SK-N-MC (cell line): ENCODE data around the gene HNRNPF.

Source experiments
- DNase-seq: peaks from one replicate; pipeline ENCODE4 v3.0.0-alpha.2; 2011; ENCODE audit warnings: low read depth, low spot score
- H3K27ac ChIP-seq: fragments of 200-600 bp; sonication (generic); 2 replicates; pipeline ENCODE4 v1.5.1; 2016; ENCODE audit warnings: mixed run types
- H3K36me3 ChIP-seq: fragments of 200-600 bp; sonication (generic); 2 replicates; pipeline ENCODE4 v1.6.1; 2017; ENCODE audit warnings: antibody characterized with exemption, low read length, mixed read lengths; ENCODE audit not compliant: insufficient read depth
- H3K4me3 ChIP-seq: fragments of 200-600 bp; sonication (generic); 2 replicates; pipeline ENCODE4 v1.5.1; 2016
- H3K9ac ChIP-seq: fragments of 200-600 bp; sonication (generic); 2 replicates; pipeline ENCODE4 v1.8.0; 2017; ENCODE audit warnings: mixed run types, mixed read lengths; ENCODE audit not compliant: insufficient read length
- H3K9me3 ChIP-seq: fragments of 200-600 bp; sonication (generic); 2 replicates; pipeline ENCODE4 v1.6.1; 2017; ENCODE audit warnings: low read depth, mild to moderate bottlenecking, antibody characterized with exemption, low read length, moderate library complexity, mixed read lengths
- EZH2 ChIP-seq: fragments of 200-600 bp; sonication (generic); IDR thresholded peaks from one replicate; pipeline ENCODE4 v1.6.1; 2017; ENCODE audit warnings: antibody characterized with exemption
- FOXP2 ChIP-seq: optimal IDR thresholded peaks from 2 replicates; pipeline ENCODE3; 2011; ENCODE audit warnings: mild to moderate bottlenecking, moderate library complexity; ENCODE audit not compliant: insufficient read depth; ENCODE audit errors: extremely low read length, control extremely low read depth
- POLR2AphosphoS5 ChIP-seq: IDR thresholded peaks from 2 replicates; pipeline ENCODE4 v1.6.1; 2012; ENCODE audit warnings: mild to moderate bottlenecking, low read depth, low read length, borderline replicate concordance

The HNRNPF gene

GRCh38 chr10:43376828-43377423, 32.1 kb downstream of the HNRNPF start:
- no peak for DNase-seq
- no peak overlapping the region for H3K27ac ChIP-seq

GRCh38 chr10:43376046-43376635, 32.8 kb downstream of the HNRNPF start:
- H3K27ac ChIP-seq: no peak overlapping the region
- DNase-seq: no peak
- TF ChIP-seq POLR2AphosphoS5 (no peak), EZH2 (no peak), FOXP2 (no peak)

More at GRCh38 chr10:43376828-43377423, 32.1 kb downstream of the HNRNPF start:
- Histone ChIP-seq H3K36me3 (no peaks in the 10 kb centered on the region), H3K9ac (no peak overlapping the region), H3K4me3 (no peak overlapping the region), H3K9me3 (no peaks in the 10 kb centered on the region)
- TF ChIP-seq FOXP2 (no peak), POLR2AphosphoS5 (no peak), EZH2 (no peak)

GRCh38 chr10:43375401-43376020, 33.5 kb downstream of the HNRNPF start:
- DNase-seq: no peak
- no peak overlapping the region for H3K27ac ChIP-seq
- no peak overlapping the region for H3K9ac ChIP-seq
- no peaks in the 10 kb centered on the region for H3K36me3 ChIP-seq
- TF ChIP-seq POLR2AphosphoS5: no peak
- no peak for TF ChIP-seq EZH2
- TF ChIP-seq FOXP2: no peak
- no peaks in the 10 kb centered on the region for H3K9me3 ChIP-seq
- no peak overlapping the region for H3K4me3 ChIP-seq

More at GRCh38 chr10:43376046-43376635, 32.8 kb downstream of the HNRNPF start:
- no peak overlapping the region for H3K9ac ChIP-seq
- no peaks in the 10 kb centered on the region for H3K36me3 ChIP-seq
- H3K4me3 ChIP-seq: no peak overlapping the region
- H3K9me3 ChIP-seq: no peaks in the 10 kb centered on the region

DNA sequence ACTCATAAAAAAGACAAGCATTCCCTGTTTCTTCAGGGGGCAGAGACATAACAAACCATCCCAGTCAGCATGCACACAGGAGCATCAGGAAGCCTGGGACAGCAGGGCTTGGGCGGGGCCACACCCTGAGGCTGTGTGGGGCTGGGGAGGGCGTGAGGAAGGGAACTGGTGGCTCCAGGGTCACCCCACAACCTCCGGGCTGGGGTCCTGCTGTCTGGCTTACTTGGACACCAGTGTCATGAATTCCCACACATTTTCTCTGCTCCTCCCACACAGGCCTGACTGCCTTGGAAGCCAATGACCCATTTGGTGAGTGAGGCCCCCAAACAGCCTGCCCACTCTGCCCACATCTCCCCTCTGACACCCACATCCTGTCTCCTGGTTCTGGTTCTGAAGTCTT, 34.8 kb downstream of the HNRNPF start:
- no peak for DNase-seq
- Histone ChIP-seq H3K9me3 (no peaks in the 10 kb centered on the region), H3K9ac (no peak overlapping the region), H3K27ac (no peak overlapping the region), H3K36me3 (no peaks in the 10 kb centered on the region), H3K4me3 (no peak overlapping the region)
- no peak for TF ChIP-seq FOXP2
- no peak for TF ChIP-seq POLR2AphosphoS5
- no peak for TF ChIP-seq EZH2

DNA sequence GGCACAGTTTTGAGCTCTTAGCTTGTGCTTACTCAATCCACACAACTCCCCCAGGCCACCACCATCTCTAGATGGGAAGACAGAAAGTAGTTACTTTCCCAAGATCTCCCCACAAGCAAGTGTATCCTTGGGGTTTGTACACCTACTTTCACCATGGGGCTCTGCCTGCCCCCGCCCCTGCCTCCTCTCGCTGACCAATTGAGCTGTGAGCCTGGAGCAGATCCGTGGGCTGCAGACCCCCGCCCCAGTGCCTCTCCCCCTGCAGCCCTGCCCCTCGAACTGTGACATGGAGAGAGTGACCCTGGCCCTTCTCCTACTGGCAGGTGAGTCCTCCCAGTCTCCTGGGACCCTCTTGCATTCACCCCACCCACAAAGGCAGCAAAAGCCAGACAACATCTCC, 35.5 kb downstream of the HNRNPF start:
- no peak overlapping the region for H3K27ac ChIP-seq
- no peaks in the 10 kb centered on the region for H3K36me3 ChIP-seq
- H3K9ac ChIP-seq: no peak overlapping the region
- no peak for DNase-seq
- no peak overlapping the region for H3K4me3 ChIP-seq
- no peak for TF ChIP-seq EZH2
- TF ChIP-seq POLR2AphosphoS5: no peak
- no peaks in the 10 kb centered on the region for H3K9me3 ChIP-seq

GRCh38 chr10:43372765-43373361, 36.1 kb downstream of the HNRNPF start:
- Histone ChIP-seq H3K9me3 (no peaks in the 10 kb centered on the region), H3K27ac (no peak overlapping the region), H3K36me3 (no peaks in the 10 kb centered on the region), H3K4me3 (no peak overlapping the region), H3K9ac (no peak overlapping the region)
- DNase-seq: no peak
- no peak for TF ChIP-seq EZH2

GRCh38 chr10:43371418-43371817, 37.6 kb downstream of the HNRNPF start, which contains the start of gene FXYD4:
Gene FXYD4 (plus strand): TSS chr10:43371636. CDS start chr10:43373747, 2,111 bp downstream.
- DNase-seq: no peak
- Histone ChIP-seq H3K9ac (no peak within 1 kb of the TSS), H3K36me3 (no peaks in the 10 kb centered on the region), H3K9me3 (no peaks in the 10 kb centered on the region), H3K27ac (no peak within 1 kb of the TSS), H3K4me3 (no peak within 1 kb of the TSS)
- TF ChIP-seq EZH2: no peak
- TF ChIP-seq POLR2AphosphoS5: no peak
- no peak for TF ChIP-seq FOXP2

DNA sequence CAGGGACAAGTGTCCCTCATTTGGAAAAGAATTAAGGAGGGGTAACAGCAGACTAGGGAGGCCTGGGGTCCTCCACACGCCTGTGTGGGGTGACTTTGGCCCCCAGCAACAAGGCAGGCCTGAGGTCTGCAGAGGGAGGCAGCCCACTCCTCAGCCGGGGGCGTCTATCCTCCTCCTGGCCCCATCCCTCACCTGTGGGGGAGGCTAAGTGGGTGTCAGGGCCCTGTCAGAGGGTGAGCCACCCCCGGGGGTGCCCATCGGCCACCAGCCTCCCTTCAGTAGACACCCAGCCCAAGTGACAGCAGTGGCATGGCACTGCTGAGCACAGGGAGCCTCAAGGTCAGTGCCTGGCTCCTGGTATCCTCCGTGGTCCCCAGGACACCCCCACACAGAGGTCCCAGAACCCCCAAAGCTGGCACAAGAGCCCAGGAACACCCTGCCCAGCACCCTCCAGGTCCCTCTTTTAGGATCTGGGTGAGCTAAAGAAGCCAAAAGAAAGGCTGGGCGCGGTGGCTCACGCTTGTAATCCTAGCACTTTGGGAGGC, 38.2 kb downstream of the HNRNPF start:
- Histone ChIP-seq H3K27ac (no peak overlapping the region), H3K36me3 (no peaks in the 10 kb centered on the region), H3K9ac (no peak overlapping the region), H3K4me3 (no peak overlapping the region), H3K9me3 (no peaks in the 10 kb centered on the region)
- DNase-seq: no peak
- TF ChIP-seq POLR2AphosphoS5 (no peak), FOXP2 (no peak), EZH2 (no peak)

DNA sequence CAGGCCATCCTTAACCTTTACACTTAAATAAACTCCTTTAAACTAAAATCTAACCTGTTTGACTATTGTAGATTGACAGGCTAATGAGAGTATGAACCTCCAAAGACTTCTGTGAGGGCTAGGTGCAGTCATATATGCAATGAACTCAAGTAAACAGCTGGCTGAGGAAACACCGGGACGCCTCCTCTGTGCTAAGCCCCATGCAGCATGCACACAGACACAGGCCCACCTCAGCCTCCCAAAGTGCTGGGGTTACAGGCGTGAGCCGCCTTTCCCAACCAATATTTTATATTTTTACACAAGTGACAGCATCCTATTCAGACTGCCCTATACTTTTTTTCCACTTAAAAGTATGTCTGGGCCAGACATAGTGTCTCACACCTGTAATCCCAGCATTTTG, 39.1 kb downstream of the HNRNPF start:
- Histone ChIP-seq H3K9ac (no peak overlapping the region), H3K36me3 (no peaks in the 10 kb centered on the region), H3K9me3 (no peaks in the 10 kb centered on the region), H3K4me3 (no peak overlapping the region), H3K27ac (no peak overlapping the region)
- no peak for DNase-seq
- TF ChIP-seq POLR2AphosphoS5: no peak
- TF ChIP-seq EZH2: no peak
- no peak for TF ChIP-seq FOXP2
